ENCODE measurements around the gene SLC38A3.

DNA sequence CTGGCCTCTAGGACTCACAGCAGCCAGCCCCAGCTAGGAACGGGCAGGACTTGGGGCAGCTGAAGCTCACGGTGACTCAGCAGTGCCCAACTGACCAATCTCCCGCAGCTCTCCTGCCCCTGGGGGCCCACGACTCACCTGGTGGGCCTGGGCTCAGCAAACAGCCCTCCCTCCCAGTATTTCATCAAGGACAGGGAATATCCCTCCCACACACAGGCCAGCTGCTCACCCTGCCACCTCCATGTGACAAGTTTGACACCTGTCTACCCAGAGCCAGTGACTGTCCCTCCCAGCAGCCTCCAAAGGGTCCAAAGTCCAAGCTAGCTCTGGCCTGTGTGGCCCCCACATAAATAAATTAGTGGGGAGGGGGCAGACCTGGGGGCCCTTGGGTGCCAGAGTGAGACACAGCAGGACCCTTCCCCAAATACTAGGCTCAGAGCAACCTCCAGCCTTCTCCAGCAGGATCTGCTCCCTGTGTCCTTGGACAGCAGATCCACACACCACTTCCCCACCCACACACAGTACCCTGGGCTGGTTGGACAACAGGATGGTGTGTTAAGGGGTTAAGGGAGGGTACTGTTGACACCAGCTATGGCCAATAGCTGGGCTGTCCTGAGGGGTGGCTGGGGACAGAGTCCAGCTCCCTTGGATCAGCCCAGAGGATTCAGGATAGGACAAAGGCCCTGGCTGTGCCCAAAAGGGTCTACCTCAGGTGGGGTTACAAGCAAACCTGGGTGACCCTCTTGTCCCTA is 9.4 kb upstream of the SLC38A3 start:
- TF ChIP-seq EZH2 (IDR thresholded peaks at IDR 0.05) (no peak), POLR2AphosphoS5 (IDR thresholded peaks at IDR 0.05; ENCODE audit: borderline replicate concordance, low read depth, low read length) (no peak), FOXP2 (optimal IDR thresholded peaks at IDR 0.05; ENCODE audit: control extremely low read depth, extremely low read length, insufficient read depth) (no peak)
